ENCODE results near the gene GPR15LG. TPM values are rescaled to one million over a fixed set of nuclear protein-coding genes. Genes with fewer than 3 reads are reported as not detected.
"Not testable (repeated sequence)": the region's sequence is repeated elsewhere in the genome, so short reads cannot be mapped to it uniquely, and the experiment has no call there.

Gene GPR15LG
- total and polyA plus RNA-seq, 2 experiments from 2014 or later, result not detected

DNA sequence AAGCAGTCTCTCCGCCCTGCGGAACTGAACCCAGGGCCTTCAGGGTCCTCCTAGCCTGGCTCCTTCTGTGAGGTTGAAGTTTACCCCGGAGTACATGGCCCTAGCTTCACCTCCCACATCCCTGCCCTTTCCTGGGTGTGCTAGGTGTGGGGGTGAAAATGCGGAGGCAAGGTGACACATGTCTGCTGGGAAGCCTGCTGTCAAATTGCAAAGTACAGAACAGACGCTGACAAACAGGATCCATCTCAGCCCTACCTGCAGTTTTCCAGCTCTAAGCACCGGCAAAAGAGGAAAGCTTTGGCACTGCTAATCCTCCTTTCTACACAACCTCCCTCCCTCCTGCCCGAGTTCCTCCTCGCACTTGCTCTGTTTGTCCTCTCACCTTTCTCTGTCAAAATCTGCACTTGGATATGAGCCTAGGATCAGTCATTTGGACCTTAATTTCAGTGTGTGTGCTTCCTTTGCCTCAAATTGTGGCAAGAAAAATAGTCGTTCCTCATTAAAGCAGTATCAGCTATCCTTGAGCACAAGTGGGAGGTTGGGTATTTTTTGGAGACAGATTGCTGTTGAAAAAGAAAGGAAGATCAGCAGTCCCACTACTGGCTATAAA, 14.4 kb upstream of the GPR15LG start:
- H3K36me3 ChIP-seq, result peaks cover 6% of the 10 kb centered on the region

GRCh38 chr10:84160663-84161362, 12.8 kb upstream of the GPR15LG start:
- TF ChIP-seq CTCF (IDR thresholded peaks at IDR 0.05; ENCODE audit: low read depth, low read length), result no peak
- no peak for DNase-seq (ENCODE audit: low read depth in 1 of 2, low spot score in 1 of 2)
- Histone ChIP-seq H3K9me3 (ENCODE audit: low read depth) (no peaks in the 10 kb centered on the region), H3K27ac (no peak overlapping the region), H3K27me3 (no peaks in the 10 kb centered on the region), H3K36me3 (no peaks in the 10 kb centered on the region), H3K4me1 (ENCODE audit: low read depth) (no peaks in the 10 kb centered on the region), H3K4me3 (no peak overlapping the region)

More for the DNA sequence above, 14.4 kb upstream of the GPR15LG start:
- no peak overlapping the region for H3K4me3 ChIP-seq
- no peak for DNase-seq (ENCODE audit: low read depth in 1 of 2, low spot score in 1 of 2)
- H3K9me3 ChIP-seq (ENCODE audit: low read depth), result no peaks in the 10 kb centered on the region
- TF ChIP-seq CTCF (IDR thresholded peaks at IDR 0.05; ENCODE audit: low read depth, low read length), result no peak
- no peak overlapping the region for H3K27ac ChIP-seq
- no peaks in the 10 kb centered on the region for H3K27me3 ChIP-seq
- no peaks in the 10 kb centered on the region for H3K4me1 ChIP-seq (ENCODE audit: low read depth)

DNA sequence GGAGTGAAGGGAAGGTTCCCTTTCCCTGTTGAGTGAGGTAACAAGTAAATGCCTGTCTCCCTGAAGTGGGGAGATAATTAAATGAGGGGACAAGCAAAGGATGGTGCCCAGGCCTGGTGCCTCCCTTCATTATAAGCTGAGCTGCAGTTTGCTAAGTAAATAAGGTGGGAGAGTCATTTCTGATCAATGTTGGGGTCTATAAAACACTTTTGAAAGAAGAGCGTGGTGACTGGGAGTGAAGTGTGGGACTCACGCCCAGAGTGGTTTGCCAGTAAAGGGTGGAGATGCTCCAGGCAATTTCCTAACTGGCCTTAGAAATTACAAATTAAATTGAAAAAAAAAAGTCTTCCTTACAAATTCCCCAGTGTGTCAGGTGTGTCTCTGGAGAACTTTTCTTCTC, 9.6 kb upstream of the GPR15LG start:
- Histone ChIP-seq H3K4me1 (ENCODE audit: low read depth) (no peaks in the 10 kb centered on the region), H3K4me3 (no peak overlapping the region), H3K36me3 (no peaks in the 10 kb centered on the region), H3K27ac (no peak overlapping the region), H3K27me3 (no peaks in the 10 kb centered on the region), H3K9me3 (ENCODE audit: low read depth) (no peaks in the 10 kb centered on the region)
- TF ChIP-seq CTCF (IDR thresholded peaks at IDR 0.05; ENCODE audit: low read depth, low read length), result no peak
- DNase-seq (ENCODE audit: low read depth in 1 of 2, low spot score in 1 of 2), result no peak

- TF ChIP-seq CTCF (IDR thresholded peaks at IDR 0.05; ENCODE audit: low read depth, low read length), result no peak
- no peak overlapping the region for H3K4me3 ChIP-seq
- no peak for DNase-seq (ENCODE audit: low read depth in 1 of 2, low spot score in 1 of 2)
Measured at GRCh38 chr10:84164442-84164841, 9.2 kb upstream of the GPR15LG start.

DNA sequence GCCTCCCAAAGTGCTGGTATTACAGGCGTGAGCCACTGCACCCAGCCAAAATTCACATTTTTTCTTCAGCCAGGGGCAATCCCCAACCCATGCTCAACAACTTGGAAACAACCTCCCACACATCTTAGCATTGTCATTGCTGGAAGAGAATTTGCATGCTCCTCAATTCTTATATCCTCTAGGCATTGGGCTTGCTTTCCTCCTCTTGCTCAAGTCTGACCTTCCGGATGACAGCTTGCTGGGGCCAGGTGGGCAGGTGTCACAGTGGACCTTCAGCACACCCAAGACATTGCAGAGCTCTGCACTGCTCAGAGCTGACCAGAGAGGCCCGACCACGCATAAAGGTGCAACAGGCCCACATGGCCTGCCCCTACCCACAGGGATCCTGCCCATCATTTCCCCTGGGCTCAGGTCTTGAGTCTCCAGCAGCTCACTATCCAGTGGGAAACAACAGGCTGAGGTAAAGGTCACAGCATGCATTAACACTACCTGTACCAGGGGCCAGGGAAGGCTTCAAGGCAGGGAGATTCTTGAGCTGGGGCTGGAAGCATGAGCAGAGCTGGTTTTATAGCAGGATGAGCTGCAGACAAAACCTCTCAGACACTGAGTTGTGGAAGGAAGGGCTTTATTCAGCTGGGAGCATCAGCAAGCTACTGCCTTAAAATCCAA, 6.8 kb upstream of the GPR15LG start:
- DNase-seq (ENCODE audit: low read depth in 1 of 2, low spot score in 1 of 2), result no peak
- Histone ChIP-seq H3K9me3 (ENCODE audit: low read depth) (no peaks in the 10 kb centered on the region), H3K4me3 (no peak overlapping the region), H3K4me1 (ENCODE audit: low read depth) (no peaks in the 10 kb centered on the region), H3K27me3 (no peaks in the 10 kb centered on the region), H3K36me3 (no peaks in the 10 kb centered on the region), H3K27ac (no peak overlapping the region)
- no peak for TF ChIP-seq CTCF (IDR thresholded peaks at IDR 0.05; ENCODE audit: low read depth, low read length)

More at GRCh38 chr10:84164442-84164841, 9.2 kb upstream of the GPR15LG start:
- no peaks in the 10 kb centered on the region for H3K27me3 ChIP-seq
- no peaks in the 10 kb centered on the region for H3K9me3 ChIP-seq (ENCODE audit: low read depth)
- H3K4me1 ChIP-seq (ENCODE audit: low read depth), result no peaks in the 10 kb centered on the region
- H3K27ac ChIP-seq, result no peak overlapping the region
- no peaks in the 10 kb centered on the region for H3K36me3 ChIP-seq

DNA sequence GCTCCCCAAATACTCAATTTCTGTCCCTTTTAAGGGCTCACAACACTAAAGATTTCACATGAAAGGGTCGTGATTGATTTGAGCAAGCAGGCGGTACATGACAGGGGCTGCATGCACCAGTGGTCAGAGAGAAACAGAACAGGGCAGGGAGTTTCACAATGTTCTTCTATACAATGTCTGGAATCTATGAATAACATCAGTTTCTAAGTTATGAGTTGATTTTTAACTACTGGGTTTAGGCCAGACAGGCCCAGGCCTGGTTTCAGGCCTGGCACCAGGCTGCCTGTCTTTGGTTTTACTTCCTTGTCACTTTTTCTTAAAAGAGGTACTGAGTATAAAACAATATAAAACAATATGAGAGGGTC, 6.3 kb upstream of the GPR15LG start:
- not testable (repeated sequence) for H3K4me1 ChIP-seq (ENCODE audit: low read depth); H3K27me3 ChIP-seq; H3K27ac ChIP-seq; DNase-seq (ENCODE audit: low read depth in 1 of 2, low spot score in 1 of 2); H3K36me3 ChIP-seq; H3K4me3 ChIP-seq; H3K9me3 ChIP-seq (ENCODE audit: low read depth)

DNA sequence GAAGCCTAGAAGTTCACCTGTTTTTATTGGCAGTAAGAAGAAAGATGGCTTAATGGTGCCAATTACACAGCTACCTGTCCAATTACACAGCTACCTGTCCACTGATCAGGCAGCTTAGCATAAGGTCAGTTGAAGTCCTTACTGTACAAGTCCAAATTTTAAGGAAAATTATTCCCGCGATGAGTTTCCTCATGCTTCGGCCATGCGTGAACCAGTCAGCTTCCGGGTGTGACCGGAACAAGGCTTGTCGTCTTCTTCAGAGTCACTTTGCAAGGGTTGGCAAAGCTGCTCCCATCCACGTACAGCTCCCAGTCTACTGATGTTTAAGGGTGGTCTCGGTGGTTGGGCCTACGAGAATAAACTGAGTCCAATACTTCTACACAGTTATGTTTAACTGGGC, 5.2 kb upstream of the GPR15LG start:
- H3K27me3 ChIP-seq; H3K4me1 ChIP-seq (ENCODE audit: low read depth); DNase-seq (ENCODE audit: low read depth in 1 of 2, low spot score in 1 of 2): not testable (repeated sequence)

DNA sequence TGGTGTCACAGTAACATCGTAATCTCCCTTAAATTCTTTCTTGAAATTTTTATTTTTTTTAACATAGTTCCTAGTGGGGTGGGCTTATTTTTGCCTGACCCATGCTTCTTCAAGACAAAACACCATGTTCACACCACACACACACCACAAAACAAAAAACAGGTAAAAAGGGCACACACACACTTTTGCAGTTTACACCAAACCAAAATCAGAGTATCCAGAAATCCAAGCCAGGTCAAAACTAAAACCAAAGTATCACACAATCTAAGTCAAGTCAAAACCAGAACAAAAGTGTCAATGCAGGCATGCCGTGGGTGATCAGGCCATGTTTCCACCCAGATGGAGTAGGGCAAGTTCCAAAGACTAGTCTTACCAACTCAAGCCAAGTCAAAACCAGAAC, 2.4 kb upstream of the GPR15LG start:
- H3K9me3 ChIP-seq (ENCODE audit: low read depth); H3K27me3 ChIP-seq; H3K27ac ChIP-seq; DNase-seq (ENCODE audit: low read depth in 1 of 2, low spot score in 1 of 2); H3K36me3 ChIP-seq; H3K4me3 ChIP-seq; H3K4me1 ChIP-seq (ENCODE audit: low read depth): not testable (repeated sequence)

More for the DNA sequence above, 5.2 kb upstream of the GPR15LG start:
- H3K36me3 ChIP-seq; H3K27ac ChIP-seq; H3K9me3 ChIP-seq (ENCODE audit: low read depth); H3K4me3 ChIP-seq: not testable (repeated sequence)
